HEK293 (cell line): ENCODE results near the gene RTRAF.

ENCODE experiments used
- MEIS1 ChIP-seq: sonication (generic); formaldehyde crosslinking; IDR thresholded peaks from 2 replicates; pipeline ENCODE4 v1.8.1; 2022; ENCODE audit warnings: missing genetic modification reagents, mild to moderate bottlenecking, borderline replicate concordance
- ZNF10 ChIP-seq: fragments of 450-650 bp; formaldehyde crosslinking; IDR thresholded peaks from 2 replicates; pipeline ENCODE4 v1.5.1; 2017; ENCODE audit warnings: missing biosample characterization, missing genetic modification characterization
- ZNF184 ChIP-seq: fragments of 450-650 bp; IDR thresholded peaks from 2 replicates; pipeline ENCODE4 v1.5.1; 2018; ENCODE audit warnings: missing biosample characterization, mild to moderate bottlenecking, missing genetic modification characterization
- TF ChIP-seq, protein P1 (sequence below): fragments of 450-650 bp; formaldehyde crosslinking; IDR thresholded peaks from 2 replicates; pipeline ENCODE4 v1.5.1; 2016; ENCODE audit warnings: missing biosample characterization, missing genetic modification characterization
- TF ChIP-seq, protein P2 (sequence below): fragments of 450-650 bp; formaldehyde crosslinking; IDR thresholded peaks from 2 replicates; pipeline ENCODE4 v1.5.1; 2016; ENCODE audit warnings: missing biosample characterization, missing genetic modification characterization, borderline replicate concordance

DNA sequence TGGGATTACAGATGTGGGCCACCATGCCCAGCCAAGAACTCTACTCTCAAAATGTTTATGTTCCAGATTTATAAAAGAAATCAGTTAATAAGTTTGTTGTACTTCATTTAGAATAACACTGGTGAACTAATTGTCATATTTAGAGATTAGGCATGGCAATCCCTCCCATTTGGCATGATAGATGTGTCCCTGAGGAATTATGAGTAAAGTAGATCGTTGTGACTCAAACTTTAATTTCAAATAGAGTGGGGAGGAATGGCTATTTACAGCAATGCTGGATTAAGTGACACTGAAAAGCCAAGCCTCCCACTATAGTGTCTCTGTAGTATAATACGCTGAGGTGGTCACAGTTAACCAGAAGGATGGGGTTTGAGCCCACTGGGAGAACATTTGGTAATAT, 39.3 kb upstream of the RTRAF start:
- TF ChIP-seq, protein P1, sequence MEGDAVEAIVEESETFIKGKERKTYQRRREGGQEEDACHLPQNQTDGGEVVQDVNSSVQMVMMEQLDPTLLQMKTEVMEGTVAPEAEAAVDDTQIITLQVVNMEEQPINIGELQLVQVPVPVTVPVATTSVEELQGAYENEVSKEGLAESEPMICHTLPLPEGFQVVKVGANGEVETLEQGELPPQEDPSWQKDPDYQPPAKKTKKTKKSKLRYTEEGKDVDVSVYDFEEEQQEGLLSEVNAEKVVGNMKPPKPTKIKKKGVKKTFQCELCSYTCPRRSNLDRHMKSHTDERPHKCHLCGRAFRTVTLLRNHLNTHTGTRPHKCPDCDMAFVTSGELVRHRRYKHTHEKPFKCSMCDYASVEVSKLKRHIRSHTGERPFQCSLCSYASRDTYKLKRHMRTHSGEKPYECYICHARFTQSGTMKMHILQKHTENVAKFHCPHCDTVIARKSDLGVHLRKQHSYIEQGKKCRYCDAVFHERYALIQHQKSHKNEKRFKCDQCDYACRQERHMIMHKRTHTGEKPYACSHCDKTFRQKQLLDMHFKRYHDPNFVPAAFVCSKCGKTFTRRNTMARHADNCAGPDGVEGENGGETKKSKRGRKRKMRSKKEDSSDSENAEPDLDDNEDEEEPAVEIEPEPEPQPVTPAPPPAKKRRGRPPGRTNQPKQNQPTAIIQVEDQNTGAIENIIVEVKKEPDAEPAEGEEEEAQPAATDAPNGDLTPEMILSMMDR (tag by site-specific recombination) = no peak
- TF ChIP-seq, protein P2, sequence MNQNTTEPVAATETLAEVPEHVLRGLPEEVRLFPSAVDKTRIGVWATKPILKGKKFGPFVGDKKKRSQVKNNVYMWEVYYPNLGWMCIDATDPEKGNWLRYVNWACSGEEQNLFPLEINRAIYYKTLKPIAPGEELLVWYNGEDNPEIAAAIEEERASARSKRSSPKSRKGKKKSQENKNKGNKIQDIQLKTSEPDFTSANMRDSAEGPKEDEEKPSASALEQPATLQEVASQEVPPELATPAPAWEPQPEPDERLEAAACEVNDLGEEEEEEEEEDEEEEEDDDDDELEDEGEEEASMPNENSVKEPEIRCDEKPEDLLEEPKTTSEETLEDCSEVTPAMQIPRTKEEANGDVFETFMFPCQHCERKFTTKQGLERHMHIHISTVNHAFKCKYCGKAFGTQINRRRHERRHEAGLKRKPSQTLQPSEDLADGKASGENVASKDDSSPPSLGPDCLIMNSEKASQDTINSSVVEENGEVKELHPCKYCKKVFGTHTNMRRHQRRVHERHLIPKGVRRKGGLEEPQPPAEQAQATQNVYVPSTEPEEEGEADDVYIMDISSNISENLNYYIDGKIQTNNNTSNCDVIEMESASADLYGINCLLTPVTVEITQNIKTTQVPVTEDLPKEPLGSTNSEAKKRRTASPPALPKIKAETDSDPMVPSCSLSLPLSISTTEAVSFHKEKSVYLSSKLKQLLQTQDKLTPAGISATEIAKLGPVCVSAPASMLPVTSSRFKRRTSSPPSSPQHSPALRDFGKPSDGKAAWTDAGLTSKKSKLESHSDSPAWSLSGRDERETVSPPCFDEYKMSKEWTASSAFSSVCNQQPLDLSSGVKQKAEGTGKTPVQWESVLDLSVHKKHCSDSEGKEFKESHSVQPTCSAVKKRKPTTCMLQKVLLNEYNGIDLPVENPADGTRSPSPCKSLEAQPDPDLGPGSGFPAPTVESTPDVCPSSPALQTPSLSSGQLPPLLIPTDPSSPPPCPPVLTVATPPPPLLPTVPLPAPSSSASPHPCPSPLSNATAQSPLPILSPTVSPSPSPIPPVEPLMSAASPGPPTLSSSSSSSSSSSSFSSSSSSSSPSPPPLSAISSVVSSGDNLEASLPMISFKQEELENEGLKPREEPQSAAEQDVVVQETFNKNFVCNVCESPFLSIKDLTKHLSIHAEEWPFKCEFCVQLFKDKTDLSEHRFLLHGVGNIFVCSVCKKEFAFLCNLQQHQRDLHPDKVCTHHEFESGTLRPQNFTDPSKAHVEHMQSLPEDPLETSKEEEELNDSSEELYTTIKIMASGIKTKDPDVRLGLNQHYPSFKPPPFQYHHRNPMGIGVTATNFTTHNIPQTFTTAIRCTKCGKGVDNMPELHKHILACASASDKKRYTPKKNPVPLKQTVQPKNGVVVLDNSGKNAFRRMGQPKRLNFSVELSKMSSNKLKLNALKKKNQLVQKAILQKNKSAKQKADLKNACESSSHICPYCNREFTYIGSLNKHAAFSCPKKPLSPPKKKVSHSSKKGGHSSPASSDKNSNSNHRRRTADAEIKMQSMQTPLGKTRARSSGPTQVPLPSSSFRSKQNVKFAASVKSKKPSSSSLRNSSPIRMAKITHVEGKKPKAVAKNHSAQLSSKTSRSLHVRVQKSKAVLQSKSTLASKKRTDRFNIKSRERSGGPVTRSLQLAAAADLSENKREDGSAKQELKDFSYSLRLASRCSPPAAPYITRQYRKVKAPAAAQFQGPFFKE (tag by site-specific recombination) = no peak
- TF ChIP-seq MEIS1 (CRISPR knock-in tag) (no peak), ZNF10 (tag by site-specific recombination) (no peak), ZNF184 (tag by site-specific recombination) (no peak)
